WTC11 (cell line): Measurements from ENCODE around the gene TMEM151A. TPM values are rescaled to one million over a fixed set of nuclear protein-coding genes. Genes with fewer than 3 reads are reported as not detected.

Experiments used
- ATAC-seq: fragments of 200-7000 bp; cut with Tn5 transposase; 2 replicates; pipeline ENCODE4 v1.10.0; 2021; ENCODE audit warnings: mild to moderate bottlenecking, moderate library complexity
- CTCF ChIA-PET: fragments of 300-600 bp; sonication (Branson Sonifier 250); formaldehyde crosslinking; loops from one replicate; lab custom pipeline; 2021; ENCODE audit warnings: antibody characterized with exemption; lab: Charles Lee
- POLR2A ChIA-PET: fragments of 350-600 bp; sonication (Branson Sonifier 250); formaldehyde crosslinking; loops from one replicate; lab custom pipeline; 2021; ENCODE audit warnings: antibody characterized with exemption; lab: Charles Lee
- DNase-seq: peaks from one replicate; pipeline ENCODE4 v3.0.0; 2021; ENCODE audit warnings: low spot score
- H3K27ac Mint-ChIP-seq: 2 replicates; pipeline ENCODE4 v1.8.0; 2021; ENCODE audit warnings: mixed read lengths
- H3K27me3 Mint-ChIP-seq: 2 replicates; pipeline ENCODE4 v1.8.0; 2021; ENCODE audit warnings: low read depth, mild to moderate bottlenecking, moderate library complexity, mixed read lengths
- H3K36me3 Mint-ChIP-seq: 2 replicates; pipeline ENCODE4 v1.8.0; 2021; ENCODE audit warnings: mixed read lengths
- H3K4me1 Mint-ChIP-seq: 2 replicates; pipeline ENCODE4 v1.8.0; 2022; ENCODE audit warnings: mixed read lengths
- H3K4me3 Mint-ChIP-seq: 2 replicates; pipeline ENCODE4 v1.8.0; 2021; ENCODE audit warnings: mild to moderate bottlenecking, moderate library complexity, mixed read lengths
- H3K9me3 Mint-ChIP-seq: 2 replicates; pipeline ENCODE4 v1.8.0; 2021; ENCODE audit warnings: mixed read lengths
- EMX1 ChIP-seq: fragments of 250-450 bp; sonication (Bioruptor Pico); IDR thresholded peaks from 2 replicates; pipeline ENCODE4 v1.8.0; 2021; ENCODE audit warnings: mild to moderate bottlenecking
- FOXP1 ChIP-seq: sonication (generic); formaldehyde crosslinking; IDR thresholded peaks from 2 replicates; pipeline ENCODE4 v1.8.0; 2022; ENCODE audit warnings: missing genetic modification reagents, mild to moderate bottlenecking, moderate library complexity, borderline replicate concordance
- GTF2I ChIP-seq: fragments of 250-450 bp; sonication (Bioruptor Pico); conservative IDR thresholded peaks from 2 replicates; pipeline ENCODE4 v1.4.0; 2021; ENCODE audit warnings: mild to moderate bottlenecking
- KAT7 ChIP-seq: sonication (generic); formaldehyde crosslinking; IDR thresholded peaks from 2 replicates; pipeline ENCODE4 v1.8.1; 2023; ENCODE audit warnings: missing genetic modification reagents, mild to moderate bottlenecking, borderline replicate concordance
- MXD4 ChIP-seq: fragments of 250-450 bp; sonication (Bioruptor Pico); IDR thresholded peaks from 2 replicates; pipeline ENCODE4 v1.8.0; 2021; ENCODE audit warnings: mild to moderate bottlenecking, moderate library complexity, borderline replicate concordance
- OVOL2 ChIP-seq: fragments of 250-450 bp; sonication (Bioruptor Pico); IDR thresholded peaks from 2 replicates; pipeline ENCODE4 v1.9.0; 2021; ENCODE audit warnings: mild to moderate bottlenecking, borderline replicate concordance
- RORB ChIP-seq: fragments of 250-450 bp; sonication (Bioruptor Pico); IDR thresholded peaks from 2 replicates; pipeline ENCODE4 v1.9.0; 2021; ENCODE audit warnings: mild to moderate bottlenecking
- SP1 ChIP-seq: sonication (generic); formaldehyde crosslinking; conservative IDR thresholded peaks from 2 replicates; pipeline ENCODE4 v1.8.1; 2022; ENCODE audit warnings: missing genetic modification reagents
- TEAD1 ChIP-seq: sonication (generic); formaldehyde crosslinking; IDR thresholded peaks from 2 replicates; pipeline ENCODE4 v1.8.0; 2022; ENCODE audit warnings: mild to moderate bottlenecking, missing genetic modification reagents
- ZNF396 ChIP-seq: fragments of 250-450 bp; sonication (Bioruptor Pico); IDR thresholded peaks from 2 replicates; pipeline ENCODE4 v1.8.0; 2021; ENCODE audit warnings: mild to moderate bottlenecking, moderate library complexity, borderline replicate concordance
- total RNA-seq: library from RNA; stranded (reverse); gene quantifications from 3 replicates; pipeline ENCODE4 v1.2.3, GENCODE V29; 2021
- TF ChIP-seq, protein P1 (sequence below): fragments of 250-450 bp; sonication (Bioruptor Pico); IDR thresholded peaks from 2 replicates; pipeline ENCODE4 v1.8.0; 2021; ENCODE audit warnings: mild to moderate bottlenecking
- TF ChIP-seq, protein P2 (sequence below): sonication (generic); formaldehyde crosslinking; IDR thresholded peaks from 2 replicates; pipeline ENCODE4 v1.8.0; 2023; ENCODE audit warnings: mild to moderate bottlenecking, missing genetic modification reagents
- TF ChIP-seq, protein P3 (sequence below): sonication (generic); formaldehyde crosslinking; IDR thresholded peaks from 2 replicates; pipeline ENCODE4 v1.8.1; 2023; ENCODE audit warnings: mild to moderate bottlenecking, moderate library complexity, missing genetic modification reagents
- TF ChIP-seq, protein P4 (sequence below): sonication (generic); formaldehyde crosslinking; IDR thresholded peaks from 2 replicates; pipeline ENCODE4 v1.8.1; 2022; ENCODE audit warnings: mild to moderate bottlenecking, moderate library complexity, missing genetic modification reagents

Gene TMEM151A
- total RNA-seq, 1 experiment from 2014 or later: 2.2 TPM

DNA sequence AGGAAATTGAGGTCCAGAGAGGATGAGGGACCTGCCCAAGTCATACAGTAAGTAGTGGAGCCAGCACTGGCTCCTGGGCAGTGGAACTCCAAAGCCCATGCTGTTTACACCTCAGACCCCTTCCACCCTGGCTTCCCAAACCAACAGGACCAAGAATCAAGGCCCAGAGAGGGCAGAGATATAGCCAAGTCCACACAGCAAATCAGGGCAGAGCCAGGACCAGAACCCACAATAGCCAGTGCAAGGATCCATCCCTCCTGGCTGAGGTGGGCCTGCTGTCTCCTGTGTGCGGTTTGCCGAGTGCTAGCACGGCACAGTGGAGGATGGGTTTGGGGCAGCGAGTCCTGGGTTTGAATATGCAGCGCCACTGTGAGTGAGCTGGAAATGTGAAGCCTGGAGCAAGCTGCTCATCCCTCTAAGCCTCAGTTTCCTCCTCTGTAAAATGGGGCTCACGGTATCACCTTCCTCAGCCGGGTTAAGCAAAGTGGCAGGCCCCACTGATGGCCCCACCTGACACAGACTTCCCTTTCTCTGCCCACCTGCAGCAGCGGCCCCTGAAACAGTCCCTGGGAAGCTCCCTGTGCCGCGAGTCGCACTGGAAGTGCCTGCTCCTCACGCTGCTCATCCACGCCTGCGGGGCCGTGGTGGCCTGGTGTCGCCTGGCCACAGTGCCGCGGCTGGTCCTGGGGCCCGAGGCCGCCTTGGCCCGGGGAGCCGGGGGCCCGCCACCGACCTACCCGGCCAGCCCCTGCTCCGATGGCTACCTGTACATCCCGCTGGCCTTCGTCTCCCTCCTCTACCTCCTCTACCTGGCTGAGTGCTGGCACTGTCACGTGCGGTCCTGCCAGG lies 2.3 kb downstream of the TMEM151A start (continued):
- TF ChIP-seq, protein P1, sequence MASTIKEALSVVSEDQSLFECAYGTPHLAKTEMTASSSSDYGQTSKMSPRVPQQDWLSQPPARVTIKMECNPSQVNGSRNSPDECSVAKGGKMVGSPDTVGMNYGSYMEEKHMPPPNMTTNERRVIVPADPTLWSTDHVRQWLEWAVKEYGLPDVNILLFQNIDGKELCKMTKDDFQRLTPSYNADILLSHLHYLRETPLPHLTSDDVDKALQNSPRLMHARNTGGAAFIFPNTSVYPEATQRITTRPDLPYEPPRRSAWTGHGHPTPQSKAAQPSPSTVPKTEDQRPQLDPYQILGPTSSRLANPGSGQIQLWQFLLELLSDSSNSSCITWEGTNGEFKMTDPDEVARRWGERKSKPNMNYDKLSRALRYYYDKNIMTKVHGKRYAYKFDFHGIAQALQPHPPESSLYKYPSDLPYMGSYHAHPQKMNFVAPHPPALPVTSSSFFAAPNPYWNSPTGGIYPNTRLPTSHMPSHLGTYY (CRISPR knock-in tag): no peak
- no peak for TF ChIP-seq EMX1 (CRISPR knock-in tag)
- TF ChIP-seq GTF2I (CRISPR knock-in tag): no peak

DNA sequence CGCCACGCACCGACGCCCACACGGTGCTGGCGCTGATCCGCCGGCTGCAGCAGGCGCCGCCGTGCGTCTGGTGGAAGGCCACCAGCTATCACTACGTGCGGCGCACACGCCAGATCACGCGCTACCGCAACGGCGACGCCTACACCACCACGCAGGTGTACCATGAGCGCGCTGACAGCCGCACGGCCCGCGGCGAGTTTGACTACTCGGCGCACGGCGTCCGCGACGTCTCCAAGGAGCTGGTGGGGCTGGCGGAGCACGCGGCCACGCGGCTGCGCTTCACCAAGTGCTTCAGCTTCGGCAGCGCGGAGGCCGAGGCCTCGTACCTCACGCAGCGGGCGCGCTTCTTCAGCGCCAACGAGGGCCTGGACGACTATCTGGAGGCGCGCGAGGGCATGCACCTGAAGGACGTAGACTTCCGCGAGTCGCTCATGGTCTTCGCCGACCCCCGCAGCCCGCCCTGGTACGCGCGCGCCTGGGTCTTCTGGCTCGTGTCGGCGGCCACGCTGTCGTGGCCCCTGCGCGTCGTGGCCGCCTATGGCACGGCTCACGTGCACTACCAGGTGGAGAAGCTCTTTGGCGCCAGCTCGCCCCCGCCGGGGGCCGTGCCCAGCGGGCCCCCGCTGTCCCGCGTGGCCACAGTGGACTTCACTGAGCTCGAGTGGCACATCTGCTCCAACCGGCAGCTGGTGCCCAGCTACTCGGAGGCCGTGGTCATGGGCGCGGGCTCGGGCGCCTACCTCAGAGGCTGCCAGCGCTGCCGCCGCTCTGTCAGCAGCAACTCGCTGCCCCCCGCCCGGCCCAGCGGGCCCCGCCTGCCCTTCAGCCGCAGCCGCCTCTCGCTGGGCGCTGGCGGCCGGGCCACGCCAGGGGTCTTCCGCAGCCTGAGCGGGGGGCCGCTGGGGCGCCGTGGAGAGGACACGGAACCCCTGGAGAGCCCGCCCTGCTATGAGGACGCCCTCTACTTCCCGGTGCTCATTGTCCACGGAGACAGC lies 3.2 kb downstream of the TMEM151A start:
- H3K27me3 Mint-ChIP-seq: peaks cover 32% of the 10 kb centered on the region
- no peak overlapping the region for H3K27ac Mint-ChIP-seq
- TF ChIP-seq, protein P2, sequence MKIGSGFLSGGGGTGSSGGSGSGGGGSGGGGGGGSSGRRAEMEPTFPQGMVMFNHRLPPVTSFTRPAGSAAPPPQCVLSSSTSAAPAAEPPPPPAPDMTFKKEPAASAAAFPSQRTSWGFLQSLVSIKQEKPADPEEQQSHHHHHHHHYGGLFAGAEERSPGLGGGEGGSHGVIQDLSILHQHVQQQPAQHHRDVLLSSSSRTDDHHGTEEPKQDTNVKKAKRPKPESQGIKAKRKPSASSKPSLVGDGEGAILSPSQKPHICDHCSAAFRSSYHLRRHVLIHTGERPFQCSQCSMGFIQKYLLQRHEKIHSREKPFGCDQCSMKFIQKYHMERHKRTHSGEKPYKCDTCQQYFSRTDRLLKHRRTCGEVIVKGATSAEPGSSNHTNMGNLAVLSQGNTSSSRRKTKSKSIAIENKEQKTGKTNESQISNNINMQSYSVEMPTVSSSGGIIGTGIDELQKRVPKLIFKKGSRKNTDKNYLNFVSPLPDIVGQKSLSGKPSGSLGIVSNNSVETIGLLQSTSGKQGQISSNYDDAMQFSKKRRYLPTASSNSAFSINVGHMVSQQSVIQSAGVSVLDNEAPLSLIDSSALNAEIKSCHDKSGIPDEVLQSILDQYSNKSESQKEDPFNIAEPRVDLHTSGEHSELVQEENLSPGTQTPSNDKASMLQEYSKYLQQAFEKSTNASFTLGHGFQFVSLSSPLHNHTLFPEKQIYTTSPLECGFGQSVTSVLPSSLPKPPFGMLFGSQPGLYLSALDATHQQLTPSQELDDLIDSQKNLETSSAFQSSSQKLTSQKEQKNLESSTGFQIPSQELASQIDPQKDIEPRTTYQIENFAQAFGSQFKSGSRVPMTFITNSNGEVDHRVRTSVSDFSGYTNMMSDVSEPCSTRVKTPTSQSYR (CRISPR knock-in tag): no peak
- no peak for TF ChIP-seq KAT7 (CRISPR knock-in tag)
- TF ChIP-seq, protein P3, sequence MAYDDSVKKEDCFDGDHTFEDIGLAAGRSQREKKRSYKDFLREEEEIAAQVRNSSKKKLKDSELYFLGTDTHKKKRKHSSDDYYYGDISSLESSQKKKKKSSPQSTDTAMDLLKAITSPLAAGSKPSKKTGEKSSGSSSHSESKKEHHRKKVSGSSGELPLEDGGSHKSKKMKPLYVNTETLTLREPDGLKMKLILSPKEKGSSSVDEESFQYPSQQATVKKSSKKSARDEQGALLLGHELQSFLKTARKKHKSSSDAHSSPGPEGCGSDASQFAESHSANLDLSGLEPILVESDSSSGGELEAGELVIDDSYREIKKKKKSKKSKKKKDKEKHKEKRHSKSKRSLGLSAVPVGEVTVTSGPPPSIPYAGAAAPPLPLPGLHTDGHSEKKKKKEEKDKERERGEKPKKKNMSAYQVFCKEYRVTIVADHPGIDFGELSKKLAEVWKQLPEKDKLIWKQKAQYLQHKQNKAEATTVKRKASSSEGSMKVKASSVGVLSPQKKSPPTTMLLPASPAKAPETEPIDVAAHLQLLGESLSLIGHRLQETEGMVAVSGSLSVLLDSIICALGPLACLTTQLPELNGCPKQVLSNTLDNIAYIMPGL: 0 out of 2 replicates have a peak, but pooled peaks have one; percentile 34
- H3K4me1 Mint-ChIP-seq: peaks cover 22% of the 10 kb centered on the region
- ATAC-seq (no peak), DNase-seq (no peak)
- H3K36me3 Mint-ChIP-seq: no peaks in the 10 kb centered on the region
- POLR2A ChIA-PET: no interaction called here
- H3K9me3 Mint-ChIP-seq: no peaks in the 10 kb centered on the region
- CTCF ChIA-PET: interaction anchor here (1.2 to 2.3 kb wide), 3 partner anchors 18 to 94 kb away, joined by 3 to 8 read pairs (median 3); no protein-coding TSS in a partner anchor
- no peak overlapping the region; the same call in 1 of the 2 replicates for H3K4me3 Mint-ChIP-seq

DNA sequence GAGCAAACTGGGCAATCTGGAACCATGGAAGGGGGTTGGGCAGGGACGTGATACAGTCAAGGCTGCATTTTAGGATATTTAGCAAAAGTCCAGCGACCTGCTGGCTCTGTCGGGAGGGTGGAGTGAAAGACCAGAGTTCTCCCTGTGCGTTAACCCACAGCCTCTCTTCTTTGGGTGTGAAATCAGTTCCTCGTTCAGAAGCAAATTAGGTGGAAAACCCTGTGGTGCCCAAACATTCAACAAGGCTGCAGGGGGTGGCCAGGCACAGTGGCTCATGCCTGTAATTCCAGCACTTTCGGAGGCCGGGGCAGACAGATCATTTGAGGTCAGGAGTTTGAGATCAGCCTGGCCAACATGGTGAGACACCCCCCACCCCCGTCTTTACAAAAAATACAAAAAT lies 5.9 kb downstream of the TMEM151A start:
- POLR2A ChIA-PET: interaction anchor here (1.2 kb wide), 1 partner anchor 9 kb away, joined by 6 read pairs; the partner anchor contains the start of gene YIF1A
- Mint-ChIP-seq H3K4me1 (peaks cover 9% of the 10 kb centered on the region), H3K36me3 (no peaks in the 10 kb centered on the region), H3K27ac (no peak overlapping the region; the same call in 1 of the 2 replicates), H3K9me3 (no peaks in the 10 kb centered on the region), H3K27me3 (peaks cover 14% of the 10 kb centered on the region), H3K4me3 (no peak overlapping the region)
- TF ChIP-seq MXD4 (CRISPR knock-in tag) (no peak), RORB (CRISPR knock-in tag) (no peak), ZNF396 (CRISPR knock-in tag) (no peak), OVOL2 (CRISPR knock-in tag) (no peak), TEAD1 (CRISPR knock-in tag) (no peak), FOXP1 (no peak), SP1 (CRISPR knock-in tag) (no peak)
- TF ChIP-seq, protein P4, sequence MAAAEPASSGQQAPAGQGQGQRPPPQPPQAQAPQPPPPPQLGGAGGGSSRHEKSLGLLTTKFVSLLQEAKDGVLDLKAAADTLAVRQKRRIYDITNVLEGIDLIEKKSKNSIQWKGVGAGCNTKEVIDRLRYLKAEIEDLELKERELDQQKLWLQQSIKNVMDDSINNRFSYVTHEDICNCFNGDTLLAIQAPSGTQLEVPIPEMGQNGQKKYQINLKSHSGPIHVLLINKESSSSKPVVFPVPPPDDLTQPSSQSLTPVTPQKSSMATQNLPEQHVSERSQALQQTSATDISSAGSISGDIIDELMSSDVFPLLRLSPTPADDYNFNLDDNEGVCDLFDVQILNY (CRISPR knock-in tag): no peak
- CTCF ChIA-PET: interaction anchor here (1.1 to 7.3 kb wide), 4 partner anchors 8 to 88 kb away, joined by 3 to 79 read pairs (median 7); partner anchors contain the start of gene YIF1A
- DNase-seq (no peak), ATAC-seq (no peak)
